Activated CD8-positive, alpha-beta memory T cell treated with anti-CD3 and anti-CD28 coated beads, Interleukin-2, amount 50 U/mL, for 48 hours (primary cell): ENCODE measurements around the gene ARHGAP6.

Experiments used
- DNase-seq: peaks from one replicate; pipeline ENCODE4 v3.0.0-alpha.2; 2020

Gene ARHGAP6

DNA sequence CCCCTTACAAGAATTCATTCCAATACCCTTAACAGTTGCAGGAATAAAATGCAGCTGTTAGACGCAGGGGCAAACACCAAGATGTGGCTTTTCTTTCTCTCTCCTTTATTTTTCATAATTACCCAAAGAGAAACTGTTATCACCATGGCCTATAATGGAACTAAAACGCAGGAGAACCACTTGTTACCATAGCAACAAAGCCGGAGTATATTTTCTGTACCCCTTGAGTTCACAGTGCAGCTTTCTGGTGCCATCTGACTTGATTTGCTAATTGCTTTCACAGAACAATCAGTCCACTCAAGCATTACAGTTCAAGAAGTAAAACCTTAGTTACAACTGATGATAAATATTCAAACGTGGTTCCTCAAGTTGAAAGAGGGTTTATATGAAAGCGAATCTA, 214.6 kb downstream of the ARHGAP6 start:
- DNase-seq, result no peak

DNA sequence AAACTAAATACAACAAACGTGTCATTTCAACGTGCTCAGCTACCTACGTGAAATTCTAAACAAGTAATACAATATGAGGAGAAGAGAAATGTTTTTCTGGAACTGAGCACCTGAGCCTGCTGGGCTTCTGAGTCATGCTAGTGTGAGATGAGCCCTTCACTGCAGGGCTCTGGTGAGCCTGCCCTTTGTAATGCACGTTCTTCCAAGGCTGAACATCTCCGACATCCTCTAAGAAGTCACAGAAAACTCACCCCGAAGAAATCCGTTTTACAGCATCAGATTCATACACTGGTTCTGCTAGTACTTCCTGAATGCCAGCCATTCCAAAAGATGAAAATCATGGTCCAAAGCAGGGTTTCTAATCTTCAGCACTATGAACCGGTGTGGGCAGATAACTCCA, 215.4 kb downstream of the ARHGAP6 start:
- DNase-seq, result no peak

DNA sequence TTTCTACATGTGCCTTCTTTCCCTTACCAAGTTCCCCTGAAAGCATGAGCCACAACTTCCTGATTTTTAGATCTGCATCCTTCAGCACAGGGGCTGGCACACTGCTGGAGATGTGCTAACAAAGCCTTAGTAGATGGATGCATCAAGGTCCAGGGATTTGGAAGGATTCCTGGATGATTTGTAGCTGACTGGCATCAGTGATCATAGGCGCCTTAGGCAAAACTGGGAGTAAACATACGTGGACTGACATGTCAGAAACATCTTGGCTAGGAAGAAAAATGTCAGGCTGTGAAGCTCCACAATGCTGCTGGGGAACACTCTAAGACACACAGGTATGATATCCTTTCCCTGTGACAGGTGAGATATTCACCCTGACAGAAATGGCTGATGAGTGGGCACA, 216.1 kb downstream of the ARHGAP6 start:
- no peak for DNase-seq

DNA sequence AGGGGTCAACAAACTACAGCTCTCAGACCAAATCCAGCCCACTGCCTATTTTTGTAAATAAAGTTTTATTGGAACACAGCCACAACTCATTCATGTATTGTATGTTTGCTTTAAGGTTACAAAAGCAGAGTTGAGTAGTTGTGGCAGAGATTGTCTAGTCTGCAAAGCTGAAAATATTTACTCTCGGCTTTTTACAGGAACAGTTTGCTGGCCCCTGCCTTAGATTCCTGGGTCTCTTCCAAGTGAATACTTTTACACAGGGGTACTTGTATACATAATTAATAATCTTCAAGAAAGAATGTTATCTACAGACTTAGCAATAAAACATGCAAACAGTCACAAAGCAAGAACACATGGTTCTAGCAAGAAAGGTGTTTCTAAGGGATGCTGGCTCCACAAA, 218.3 kb downstream of the ARHGAP6 start:
- no peak for DNase-seq

DNA sequence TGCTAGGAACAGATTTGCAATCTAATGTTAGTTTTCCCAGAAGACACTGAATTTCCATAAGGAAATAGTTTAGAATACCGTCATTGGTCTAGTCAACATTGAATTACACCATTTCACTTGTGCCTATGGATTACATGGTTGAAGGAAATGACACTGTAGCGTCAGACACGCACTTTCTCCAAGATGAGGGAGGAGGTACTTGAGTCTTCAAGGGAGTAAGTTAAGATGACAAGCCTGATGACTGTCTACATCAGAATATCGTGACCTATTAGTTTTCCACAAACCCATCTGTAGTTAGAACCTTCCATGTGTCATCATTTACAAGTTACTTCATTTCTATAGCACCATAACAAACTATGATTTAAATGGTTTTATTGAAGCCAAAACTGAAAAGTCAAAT, 218.8 kb downstream of the ARHGAP6 start:
- no peak for DNase-seq

DNA sequence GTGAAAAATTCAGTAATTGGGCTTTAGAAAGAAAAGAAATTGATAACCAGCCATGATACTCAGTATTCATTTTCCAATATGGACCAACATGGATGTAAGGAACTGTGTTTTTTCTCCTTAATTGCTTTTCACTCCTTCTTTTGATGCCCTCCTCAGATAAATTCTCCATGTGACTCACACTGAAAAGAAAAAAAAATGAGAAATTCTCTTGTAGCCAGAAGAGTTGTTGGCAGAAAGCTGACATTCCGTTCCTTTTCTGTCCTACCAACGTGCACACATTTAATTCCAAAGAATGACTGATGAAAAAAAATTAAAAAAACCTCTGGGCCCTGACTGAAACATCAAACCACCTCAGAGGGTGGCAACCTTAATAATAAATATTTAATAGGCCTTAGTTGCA, 219.4 kb downstream of the ARHGAP6 start:
- DNase-seq, result no peak

DNA sequence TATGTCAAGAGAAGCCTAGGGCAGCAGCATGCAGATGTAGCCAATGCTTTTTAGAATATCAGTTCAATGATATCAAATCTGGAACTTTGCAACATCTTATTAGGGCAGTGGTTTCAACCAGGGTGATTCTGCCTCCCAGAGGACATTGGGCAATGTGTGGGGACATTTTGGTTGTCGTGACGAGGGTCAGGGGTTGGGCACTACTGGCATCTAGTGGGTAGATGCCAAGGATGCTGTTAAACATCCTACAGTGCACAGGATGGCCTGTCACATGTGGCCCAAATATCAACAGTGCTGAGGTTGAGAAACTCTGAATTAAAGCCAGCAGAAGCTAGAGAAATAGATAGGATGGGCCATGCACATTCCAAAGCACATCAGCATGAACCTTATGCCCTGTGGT, 220.2 kb downstream of the ARHGAP6 start:
- no peak for DNase-seq

DNA sequence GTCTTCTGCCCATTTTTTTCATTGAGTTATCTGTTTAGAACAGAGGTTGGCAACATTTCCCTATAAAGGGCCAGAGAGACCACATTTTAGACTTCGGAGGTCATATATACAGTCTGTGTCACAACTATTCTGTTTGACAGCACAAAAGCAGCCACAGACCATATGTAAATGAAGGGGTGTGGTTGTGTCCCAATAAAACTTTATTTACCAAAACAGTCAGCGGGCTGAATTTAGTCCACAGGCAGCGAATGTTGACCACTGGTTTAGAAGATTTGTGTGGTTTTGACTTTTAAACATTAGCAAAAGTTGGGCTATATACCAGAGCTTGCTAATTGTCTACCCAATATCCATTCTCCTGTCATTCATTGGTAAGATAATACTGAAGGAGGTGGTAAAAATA, 221.7 kb downstream of the ARHGAP6 start:
- no peak for DNase-seq

DNA sequence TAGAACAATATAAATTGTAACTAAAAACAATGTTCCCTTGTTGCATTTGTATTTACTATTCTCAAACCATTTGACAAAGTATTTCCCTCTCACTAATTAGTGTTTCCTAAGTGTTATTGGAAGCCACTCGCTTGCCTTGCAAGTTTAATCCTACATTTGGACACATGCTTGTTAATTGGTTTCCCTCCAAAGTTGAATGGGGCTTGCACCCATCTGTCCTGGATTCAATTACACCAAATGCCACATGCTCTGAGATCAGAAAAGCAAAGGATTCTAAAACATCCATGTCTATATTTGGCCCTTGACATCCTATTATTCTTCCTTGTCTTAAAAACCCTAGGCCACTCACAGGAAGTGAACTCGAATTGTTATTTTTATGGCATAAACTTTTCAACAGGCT, 225.9 kb downstream of the ARHGAP6 start:
- no peak for DNase-seq

DNA sequence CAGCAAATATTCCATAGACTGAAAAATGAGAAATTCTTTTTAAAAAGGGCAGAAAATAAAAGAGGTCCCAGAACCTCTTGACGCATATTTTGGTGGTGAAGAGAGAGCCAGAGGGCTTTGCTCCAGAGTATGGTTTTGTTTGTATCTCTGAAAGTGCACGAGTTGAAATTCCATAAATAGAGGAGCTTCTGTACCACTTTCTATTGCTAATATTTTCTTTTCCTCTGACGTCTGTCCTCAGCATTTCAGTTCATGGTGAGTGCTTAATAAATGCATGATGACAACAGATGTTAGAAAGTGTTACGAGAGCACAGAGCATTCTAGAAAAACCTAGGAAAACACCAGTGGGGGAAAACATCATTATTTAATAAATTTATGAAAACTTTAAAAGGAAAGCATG, 227.0 kb downstream of the ARHGAP6 start:
- no peak for DNase-seq

DNA sequence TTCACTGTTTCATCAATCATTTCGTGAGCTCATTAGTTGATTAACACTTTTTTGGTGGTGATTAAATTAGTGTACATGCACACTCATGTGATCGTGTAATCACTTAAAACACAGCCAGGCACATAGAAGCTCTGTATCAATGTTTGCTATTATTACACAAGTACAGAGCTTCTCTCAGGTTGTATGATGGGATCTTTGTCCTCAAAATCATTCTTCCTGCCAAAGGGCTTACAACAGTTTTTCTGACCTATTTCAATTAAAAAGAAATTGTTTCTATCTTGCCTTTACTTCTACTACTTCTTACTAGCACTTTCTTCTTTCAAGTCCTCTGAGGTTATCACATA, 227.4 kb downstream of the ARHGAP6 start:
- DNase-seq, result no peak

DNA sequence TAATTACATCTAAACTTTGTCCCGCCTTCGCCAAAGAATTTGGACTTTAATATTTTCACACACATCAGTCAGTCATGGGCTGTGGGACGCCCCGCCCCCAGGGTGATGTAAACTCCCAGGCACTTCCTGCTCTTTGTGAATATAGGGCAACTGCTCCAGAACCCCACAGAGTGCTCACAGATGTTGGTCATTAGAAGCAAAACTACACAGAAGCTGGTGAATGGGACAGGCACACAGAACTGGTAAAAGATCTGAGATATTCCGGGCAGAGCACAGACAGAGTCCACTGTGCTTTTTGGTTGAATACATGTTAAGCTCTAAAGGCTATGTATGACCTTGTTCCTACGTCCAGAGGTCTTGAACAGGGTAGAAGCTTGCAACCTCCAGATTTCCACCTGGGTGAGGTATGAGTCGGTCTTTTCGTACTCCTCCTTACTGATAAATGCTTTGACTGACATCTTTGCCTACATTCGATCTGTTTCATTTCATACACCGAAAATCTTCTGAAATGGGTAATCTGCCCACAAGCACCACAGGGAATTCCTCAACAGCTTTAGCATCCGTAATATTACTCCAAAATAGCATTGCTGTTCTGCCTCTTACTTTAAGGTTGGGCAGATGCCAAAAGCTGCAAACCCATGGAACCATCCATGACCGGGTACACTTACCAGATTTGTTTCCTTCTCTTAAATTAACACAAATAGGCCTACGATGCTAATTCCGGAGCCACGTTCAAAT, 227.9 kb downstream of the ARHGAP6 start:
- DNase-seq, result no peak

DNA sequence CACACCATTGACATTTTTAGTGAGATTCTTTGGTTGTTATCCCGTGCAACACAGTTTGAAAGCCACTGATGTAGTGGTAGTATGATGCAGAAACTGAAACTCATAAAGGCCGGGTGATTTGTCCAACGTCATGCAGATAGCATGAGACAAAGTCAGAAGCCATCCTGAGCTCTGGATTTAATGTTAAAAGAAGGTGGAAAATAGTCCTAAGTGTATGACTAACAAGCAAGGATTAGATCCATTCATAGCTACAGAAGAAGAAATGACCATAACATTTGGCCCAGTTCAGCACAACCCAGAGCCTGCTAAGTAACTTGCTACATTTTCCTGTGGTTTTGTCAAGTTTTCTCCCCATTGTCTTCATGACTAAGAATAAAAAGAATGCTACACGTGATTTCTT, 230.2 kb downstream of the ARHGAP6 start:
- no peak for DNase-seq

DNA sequence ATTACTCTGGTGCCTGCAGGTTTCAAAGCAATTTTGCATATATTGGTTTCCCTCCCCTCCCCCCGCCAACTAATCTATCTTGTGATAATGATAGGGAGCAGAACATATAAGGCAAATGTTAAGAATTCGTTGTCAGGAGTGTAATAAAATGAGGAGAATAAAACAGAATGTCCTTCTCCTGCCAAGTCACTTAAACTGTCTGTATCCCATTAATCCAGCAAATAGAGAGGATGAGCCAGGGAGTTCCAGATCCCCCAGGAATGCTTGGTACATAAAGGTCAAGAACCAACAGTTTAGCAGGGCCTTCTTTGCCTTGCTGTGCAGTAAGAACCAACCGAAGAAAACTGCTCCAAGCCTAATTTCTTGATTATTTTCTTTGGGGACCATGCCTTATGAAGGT, 231.1 kb downstream of the ARHGAP6 start:
- DNase-seq, result no peak

DNA sequence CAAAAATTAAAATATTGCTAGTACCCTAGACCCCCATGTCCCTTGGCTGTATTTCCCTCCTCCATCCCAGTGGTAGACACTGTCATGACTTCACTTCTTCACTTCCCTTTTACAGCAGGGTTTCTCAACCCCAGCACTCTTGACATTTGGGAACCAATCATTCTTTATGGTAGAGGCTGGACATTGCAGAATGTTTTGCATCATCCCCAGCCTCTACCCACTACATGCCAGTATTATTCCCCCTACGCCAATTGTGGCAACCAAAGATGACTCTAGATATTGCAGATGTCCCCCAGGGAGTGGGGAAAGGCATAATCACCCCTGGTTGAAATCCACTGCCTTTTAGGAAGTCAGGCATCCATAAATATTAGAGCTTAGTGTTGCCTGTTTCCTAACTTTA, 233.9 kb downstream of the ARHGAP6 start:
- DNase-seq, result no peak

DNA sequence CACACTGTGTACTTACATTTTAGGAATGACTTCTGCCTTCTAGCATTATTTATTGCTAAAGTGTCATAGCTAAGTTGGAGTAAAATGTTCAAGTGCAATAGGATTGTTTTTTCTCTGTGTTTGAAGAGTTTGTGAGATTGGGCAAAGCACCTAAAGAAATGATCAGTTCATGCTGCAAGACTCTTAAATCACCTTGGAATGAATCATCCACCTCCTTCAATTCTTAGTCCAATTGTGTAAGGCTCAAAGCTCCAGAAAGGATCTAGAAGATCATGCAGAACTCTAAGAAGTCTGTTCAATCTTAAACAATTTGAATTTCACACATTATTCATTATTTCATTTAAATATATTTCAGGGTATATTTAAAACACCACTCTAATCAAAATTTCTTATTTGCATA, 235.4 kb downstream of the ARHGAP6 start:
- DNase-seq, result no peak

DNA sequence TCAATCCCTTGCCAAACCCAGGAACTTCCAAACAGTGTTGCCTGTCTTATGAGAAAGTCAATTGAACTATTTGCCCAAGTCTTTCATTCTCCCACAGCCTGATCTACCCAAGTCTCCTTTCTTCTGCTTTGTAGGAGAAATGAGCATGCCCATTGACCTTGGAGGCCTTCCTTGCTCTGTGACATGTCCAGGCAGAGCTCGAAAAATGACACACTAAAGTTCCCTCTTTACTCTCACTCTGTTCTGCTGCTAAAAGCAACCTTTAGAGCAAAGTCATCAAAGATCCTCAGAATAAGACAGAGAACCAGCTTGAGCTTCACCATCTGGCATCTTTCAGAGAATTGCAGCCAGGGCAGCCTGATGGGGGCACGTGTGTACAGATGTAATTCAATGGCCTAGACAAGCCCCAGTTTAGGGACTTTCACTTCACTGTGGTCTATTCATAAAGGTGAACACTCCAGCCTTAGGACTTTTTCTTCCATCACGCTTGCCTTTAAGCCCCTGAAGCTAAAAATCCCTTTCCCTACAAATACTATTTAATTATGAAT, 236.1 kb downstream of the ARHGAP6 start:
- DNase-seq, result no peak

DNA sequence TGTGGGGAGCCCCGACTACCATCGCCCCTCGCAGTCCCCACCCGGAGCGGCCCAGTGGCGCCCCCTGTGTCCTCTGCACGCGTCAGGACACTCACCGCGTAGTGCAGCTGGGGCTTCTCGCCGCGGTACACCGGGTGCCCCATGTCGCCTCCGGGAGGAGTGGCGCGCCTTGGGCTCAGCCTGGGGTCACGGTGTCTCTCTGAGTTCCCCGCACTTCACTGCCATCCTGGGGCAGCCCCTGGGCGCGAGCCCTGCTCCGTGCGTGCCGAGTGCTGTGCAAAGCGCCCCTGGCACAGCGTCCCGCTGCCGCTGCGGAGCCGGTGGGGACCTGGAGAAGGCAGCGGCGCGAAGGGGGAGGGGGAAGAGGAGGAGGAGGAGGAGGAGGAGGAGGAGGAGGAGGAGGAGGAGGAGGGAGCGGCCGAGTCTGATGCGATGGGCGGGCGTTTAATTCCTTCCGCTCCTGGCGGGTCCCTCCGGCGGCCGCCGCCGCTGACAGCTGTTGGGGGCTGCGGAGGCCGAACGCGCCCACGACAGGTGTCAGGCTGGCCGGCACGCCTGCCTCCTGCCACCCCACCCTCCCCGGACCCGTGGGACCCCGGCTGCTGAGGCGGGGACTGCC, 238.2 kb downstream of the ARHGAP6 start:
- no peak for DNase-seq

DNA sequence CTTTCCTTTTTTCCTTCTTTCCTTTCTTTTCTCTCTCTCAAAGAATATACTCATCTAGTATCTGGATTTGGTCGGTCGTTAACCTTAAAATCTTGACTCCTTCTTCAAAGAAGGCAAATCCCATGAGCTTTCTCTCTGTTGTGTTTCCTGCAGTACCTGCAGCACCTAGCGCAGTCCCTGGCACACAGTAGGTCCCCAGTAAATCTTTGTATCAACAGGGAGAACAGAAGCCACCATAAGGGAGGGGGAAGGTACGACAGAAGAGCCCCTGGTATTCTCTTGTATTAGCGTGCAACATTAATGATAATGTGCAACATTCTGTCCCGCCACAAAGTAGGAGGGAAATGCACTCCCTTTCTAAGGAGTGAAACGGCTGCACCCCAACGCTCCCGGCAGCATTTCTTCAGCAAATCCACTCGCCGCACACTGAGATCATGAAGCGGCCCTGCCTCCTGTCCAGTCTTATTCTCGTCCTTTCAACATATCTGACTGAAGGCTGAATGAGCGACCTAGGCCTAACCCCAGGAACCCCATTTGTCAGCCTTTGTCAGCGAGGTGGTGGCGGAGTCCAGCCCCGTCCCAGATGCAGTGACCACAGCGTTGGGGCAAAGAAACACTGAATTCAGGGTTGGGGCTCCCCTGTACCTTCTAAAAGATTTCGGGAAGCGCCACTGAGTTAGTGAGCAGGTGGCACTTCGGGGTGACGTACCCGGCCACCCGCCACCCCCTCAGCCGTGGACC, 238.8 kb downstream of the ARHGAP6 start:
- no peak for DNase-seq

DNA sequence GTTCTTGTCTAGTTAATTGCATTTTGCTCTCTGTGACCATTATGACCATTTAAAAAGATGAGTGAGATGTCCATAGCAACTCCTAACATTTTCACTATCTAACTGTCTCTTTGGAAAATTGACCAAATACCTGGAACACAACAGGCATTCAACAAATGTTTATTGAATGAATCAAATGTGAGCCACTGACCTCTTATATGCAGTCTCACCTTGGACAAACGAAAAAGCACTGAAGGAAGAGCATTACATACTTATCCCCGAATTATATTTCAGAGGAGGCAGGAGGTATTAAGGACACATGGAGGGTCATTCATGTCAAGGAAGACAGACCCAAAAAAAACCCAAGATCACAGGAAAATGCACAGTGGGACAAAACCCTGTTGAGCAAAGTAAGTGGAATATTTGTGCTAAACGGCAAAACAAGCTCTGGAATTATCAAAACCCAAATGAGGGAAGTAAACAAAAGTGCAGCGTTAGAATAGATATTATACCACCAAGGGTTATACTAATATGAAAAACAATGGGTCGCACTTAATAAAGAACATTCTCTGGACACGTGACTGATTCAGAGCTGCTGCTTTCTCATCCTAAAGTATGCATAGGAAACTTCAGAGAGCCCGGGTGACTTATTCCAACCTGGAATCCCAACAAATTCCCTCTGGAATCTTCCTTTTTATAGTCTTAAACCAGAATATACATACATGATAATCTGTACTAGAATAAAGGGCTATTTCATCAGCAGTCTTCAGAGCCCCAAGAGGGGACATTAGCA, 240.6 kb downstream of the ARHGAP6 start:
- no peak for DNase-seq

DNA sequence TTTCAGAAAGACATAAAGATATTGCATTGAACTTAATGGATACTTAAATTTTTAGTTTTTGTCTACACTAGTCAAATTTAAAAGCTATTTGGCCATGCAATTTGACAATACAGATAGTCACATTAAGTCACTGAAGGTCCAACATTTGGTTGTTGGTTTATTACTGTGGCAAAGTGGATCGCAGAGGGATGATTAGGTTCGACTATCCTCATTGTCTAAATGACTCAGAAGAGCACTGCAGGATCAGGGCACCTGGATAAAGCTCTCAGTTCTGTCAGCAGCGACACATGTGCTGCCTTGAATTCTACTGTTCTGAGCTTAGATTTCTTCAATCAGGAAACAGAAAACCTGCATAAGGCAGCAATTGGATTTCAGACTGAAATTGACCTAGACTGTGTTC, 241.8 kb downstream of the ARHGAP6 start:
- no peak for DNase-seq

DNA sequence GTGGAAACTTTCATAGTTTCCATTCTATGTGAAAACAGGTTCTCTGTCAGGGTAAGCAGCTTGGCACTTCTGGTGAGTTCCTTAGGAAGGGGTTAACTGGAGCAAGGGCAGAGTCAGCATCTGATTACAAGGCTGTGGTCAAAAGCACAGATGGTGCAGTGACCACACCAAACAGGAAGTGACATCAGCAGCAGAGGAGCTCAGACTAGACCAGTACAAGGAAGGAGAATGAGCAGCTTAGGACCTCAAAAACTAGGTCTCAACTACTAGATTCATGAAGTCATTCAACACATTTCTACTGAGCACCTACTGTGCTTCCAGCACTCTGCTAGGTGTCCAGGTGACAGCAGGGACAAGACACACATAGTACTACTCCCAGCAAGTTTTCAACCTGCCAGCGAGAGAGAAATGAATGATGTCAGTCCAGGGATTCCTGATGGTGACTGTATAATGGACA, 242.3 kb downstream of the ARHGAP6 start:
- no peak for DNase-seq

DNA sequence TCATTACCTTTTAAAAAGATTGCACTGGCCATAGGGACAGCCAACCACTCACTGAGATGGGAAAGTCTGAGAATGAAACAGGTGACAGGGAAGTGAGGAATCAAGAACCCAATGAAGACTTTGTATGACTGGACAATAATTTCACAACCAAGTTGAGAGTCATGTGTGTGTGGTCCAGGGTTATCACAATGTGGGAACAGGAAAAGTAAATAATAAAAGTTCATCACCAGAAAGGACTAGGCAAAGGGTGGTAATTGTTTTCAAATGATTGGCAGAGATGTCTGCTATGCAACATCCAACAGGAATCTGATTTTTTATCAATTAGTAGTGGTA, 243.2 kb downstream of the ARHGAP6 start:
- no peak for DNase-seq
